NCI-H345 treated with DMSO at 0.1 percent for 48 hours (cell line): ENCODE data around the gene ZNF860.

Source experiments
- DNase-seq: peaks from one replicate; lab custom pipeline; 2025; ENCODE audit not compliant: unreplicated experiment; lab: John Stamatoyannopoulos, UW

The ZNF860 gene

DNA sequence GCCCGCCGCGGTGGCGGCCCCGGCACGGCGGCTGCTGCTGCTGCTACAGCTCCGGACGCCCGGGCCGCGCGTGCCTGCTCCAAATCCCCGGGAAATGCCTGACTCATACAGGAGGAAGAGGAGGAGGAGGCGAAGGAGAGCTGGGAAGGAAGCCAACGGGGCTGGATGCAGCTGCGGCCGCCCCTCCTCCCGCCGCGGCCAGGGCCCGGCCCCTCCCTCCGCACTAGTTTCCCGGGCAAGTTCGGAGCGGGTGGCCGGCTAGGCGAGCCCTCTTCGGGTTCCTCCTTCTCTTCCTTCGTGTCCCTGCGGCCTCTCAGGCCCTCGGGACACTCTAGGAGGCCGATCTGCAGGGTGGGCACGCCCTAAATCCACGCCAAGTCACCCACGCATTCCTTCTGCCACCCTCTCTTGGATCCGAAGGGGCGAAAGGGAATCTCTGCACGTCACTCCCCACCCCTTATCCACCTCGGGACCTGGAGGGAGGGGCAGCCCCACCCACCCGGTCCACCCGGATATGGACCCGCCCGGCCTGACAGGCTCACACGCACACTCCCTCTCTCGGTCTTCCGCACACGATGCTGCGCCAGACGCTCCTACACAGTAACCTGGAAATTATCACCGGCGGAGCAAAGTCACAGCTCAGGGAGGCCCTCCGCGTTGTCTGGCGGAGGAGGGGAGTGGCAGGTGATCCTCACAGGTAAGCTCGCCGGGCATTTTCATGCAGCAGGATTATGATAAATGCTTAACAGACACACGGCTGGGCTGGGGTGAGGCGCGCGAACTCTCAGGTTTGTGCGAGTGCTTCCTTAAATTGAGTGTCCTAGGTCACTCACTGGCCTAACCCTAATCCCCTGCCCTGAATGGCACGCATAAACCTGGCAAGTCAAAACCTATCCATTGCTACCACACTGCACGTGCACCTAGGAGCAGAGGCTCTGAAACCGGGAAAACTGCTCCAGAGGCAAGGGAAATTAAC is at the start of gene ZNF860, which contains the start of gene OSBPL10:
Gene ZNF860, plus strand, starts transcription at position 545 of the 976 bp plus-strand sequence. CDS start 7,330 bp downstream, outside the sequence.
Gene OSBPL10, minus strand, starts transcription at position 57 of the 976 bp plus-strand sequence. CDS start 83 bp downstream, outside the sequence.
- peak; percentile 32 for DNase-seq

GRCh38 chr3:31932990-31933389 is 48.6 kb upstream of the ZNF860 start:
- DNase-seq, result no peak

GRCh38 chr3:31934018-31934417 is 47.5 kb upstream of the ZNF860 start:
- no peak for DNase-seq

DNA sequence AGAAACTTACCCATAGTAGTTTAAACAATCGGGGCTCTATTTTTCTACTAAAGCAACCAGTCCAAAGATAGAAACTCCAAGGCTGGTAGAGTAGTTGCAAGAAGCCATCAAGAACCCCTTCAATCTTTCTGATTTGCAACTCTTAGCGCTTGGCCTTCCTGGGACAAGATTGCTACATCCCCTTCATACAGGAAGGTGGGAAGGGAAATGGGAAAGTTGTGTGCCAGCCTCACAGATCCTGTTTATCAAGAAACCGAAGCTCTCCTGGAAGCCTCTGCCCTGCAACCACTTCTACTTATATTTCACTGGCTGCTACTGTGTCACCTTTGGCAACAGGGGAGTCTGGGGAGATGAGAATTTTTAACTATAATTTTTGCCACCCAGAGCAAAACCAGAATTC is 46.7 kb upstream of the ZNF860 start:
- no peak for DNase-seq

DNA sequence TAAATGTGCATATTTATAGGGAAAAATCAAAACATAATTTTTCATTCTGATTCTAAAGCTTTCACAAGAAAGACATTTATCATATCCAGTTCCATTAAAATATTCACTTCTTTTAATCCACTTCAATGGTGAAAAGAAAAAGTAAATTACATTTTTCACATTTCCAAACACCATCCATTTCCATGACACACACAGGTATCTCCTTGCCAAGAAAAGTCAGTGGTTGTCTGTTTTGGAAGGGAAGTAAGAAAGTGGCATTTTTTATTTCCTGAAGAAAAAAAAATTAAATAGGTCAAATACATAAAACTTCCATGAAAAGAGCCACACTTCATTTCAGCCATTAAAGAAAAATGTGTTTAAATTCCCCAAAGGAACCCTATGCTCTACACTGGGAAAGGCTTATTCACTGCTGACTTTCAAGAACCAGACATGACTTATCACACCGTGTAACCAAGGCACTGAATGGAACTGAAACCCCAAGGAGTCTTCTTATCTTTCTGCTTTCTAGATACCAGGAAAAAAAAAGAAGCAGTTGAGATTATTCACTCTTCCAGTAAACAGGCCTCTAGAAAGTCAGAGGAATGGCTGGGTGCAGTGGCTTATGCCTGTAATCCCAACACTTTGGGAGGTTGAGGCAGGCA is 45.0 kb upstream of the ZNF860 start:
- DNase-seq, result no peak

GRCh38 chr3:31937225-31937624 is 44.3 kb upstream of the ZNF860 start:
- no peak for DNase-seq

DNA sequence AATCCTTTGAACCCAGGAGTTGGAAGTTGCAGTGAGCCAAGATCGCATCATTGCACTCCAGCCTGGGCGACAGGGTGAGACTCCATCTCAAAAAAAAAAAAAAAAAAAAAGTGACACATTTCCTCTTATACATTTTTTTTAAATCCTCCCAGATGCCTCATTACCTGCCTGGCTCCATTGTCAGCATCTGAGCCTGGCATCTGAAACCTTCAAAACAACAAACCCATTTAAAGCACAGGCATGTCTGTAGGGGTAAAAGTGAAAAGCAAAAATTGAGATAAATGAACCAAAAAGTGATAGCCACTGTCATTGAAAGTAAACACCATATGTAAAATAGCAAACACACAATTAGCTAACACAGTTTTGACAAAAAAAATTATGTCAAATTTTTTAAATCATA is 39.1 kb upstream of the ZNF860 start:
- DNase-seq, result no peak

GRCh38 chr3:31943041-31943440 is 38.5 kb upstream of the ZNF860 start:
- DNase-seq, result no peak

- DNase-seq, result no peak
These were observed 35.9 kb upstream of the ZNF860 start for GRCh38 chr3:31945738-31946052.

GRCh38 chr3:31946484-31947081 is 35.0 kb upstream of the ZNF860 start:
- no peak for DNase-seq

- no peak for DNase-seq
These were observed 34.4 kb upstream of the ZNF860 start for GRCh38 chr3:31947162-31947561.

- DNase-seq, result no peak
These were observed 33.9 kb upstream of the ZNF860 start for GRCh38 chr3:31947671-31948091.

GRCh38 chr3:31948280-31948679 is 33.3 kb upstream of the ZNF860 start:
- no peak for DNase-seq

GRCh38 chr3:31952205-31952604 is 29.3 kb upstream of the ZNF860 start:
- no peak for DNase-seq

- no peak for DNase-seq
These were observed 28.5 kb upstream of the ZNF860 start for GRCh38 chr3:31953091-31953490.

DNA sequence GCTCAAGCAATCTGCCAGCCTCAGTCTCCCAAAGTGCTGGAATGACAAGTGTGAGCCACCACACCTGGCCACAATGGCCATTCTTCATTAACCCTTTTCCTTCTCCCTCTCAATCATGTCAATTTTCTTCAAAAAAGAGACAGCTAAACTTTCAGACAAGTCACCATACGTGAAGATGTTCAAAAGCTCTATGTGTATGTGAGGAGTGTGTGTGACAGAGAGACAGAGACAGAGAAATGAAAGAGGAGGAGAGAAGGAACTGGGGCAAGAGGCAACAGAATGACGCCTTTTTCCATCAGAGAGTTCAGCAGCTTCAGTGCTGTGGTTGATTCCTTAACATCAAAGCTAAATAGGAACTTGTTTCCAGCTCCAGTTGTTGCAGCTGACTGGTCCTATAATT is 27.9 kb upstream of the ZNF860 start:
- no peak for DNase-seq

- DNase-seq, result no peak
These were observed 26.0 kb upstream of the ZNF860 start for GRCh38 chr3:31955581-31955980.

DNA sequence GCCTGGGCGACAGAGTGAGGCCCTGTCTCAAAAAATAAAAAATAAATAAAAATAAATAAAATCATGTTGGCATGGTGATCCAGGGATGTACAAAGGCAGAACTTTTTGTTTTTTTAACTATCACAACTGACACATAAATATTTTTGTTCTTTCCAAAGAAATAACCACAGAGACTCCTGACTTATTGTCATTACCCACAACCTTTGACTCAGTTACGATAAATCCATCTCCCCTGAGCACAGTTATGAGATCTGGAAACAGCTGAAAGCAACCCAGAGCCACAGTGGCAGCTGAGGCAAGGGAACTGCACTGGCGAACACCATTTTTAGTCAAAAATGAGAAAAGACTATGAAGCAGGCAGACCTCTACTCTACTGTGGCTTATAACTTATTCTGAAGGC is 24.4 kb upstream of the ZNF860 start:
- no peak for DNase-seq

GRCh38 chr3:31958701-31959152 is 22.8 kb upstream of the ZNF860 start:
- DNase-seq, result peak; percentile 91

- DNase-seq, result no peak
These were observed 22.3 kb upstream of the ZNF860 start for GRCh38 chr3:31959251-31959650.

DNA sequence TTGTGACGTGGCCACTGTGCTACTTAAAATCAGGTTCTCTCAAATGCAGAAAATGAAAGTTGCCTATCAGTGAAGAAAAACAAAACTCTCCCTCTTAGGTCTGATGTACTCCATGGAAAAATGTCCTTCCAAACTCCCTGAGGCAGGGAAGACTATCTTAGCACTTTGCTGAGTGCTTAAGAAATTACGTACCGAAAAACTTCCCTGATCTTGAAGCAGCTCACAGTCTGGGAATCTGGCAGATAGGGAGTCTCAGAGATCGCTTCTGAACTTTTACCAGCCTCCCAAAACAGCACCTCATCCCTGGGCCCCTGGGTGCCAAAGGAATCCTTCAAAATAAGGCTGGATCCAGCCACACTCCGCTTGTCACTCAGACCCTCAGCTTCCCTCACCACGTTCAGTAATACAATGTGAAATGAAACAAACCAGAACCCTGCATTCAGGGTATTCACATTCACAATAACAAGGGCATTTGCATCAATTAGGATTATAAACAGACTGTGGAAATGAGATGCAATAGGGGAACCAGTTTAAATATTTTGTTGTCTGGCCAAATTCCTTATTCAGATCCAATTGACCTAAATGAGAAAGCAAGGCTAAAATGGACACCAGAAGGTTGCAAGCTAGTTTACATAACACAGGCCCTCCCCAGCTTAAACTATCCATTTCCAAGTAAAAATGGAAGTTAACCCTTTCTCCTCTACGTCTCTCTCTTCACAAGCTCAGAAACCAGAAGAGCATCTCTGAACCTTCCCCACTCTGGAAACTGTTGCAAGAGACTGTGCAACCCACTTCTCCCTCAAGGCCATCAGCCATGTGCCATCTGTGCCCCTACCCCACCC is 21.4 kb upstream of the ZNF860 start:
- DNase-seq, result no peak
